HG03558 (cell line): ENCODE data around the gene IFNA13.
A peak's percentile ranks its signal among the peaks of the same experiment; 100 is the strongest.
"Not testable (repeated sequence)": the region's sequence is repeated elsewhere in the genome, so short reads cannot be mapped to it uniquely, and the experiment has no call there.

Experiments
- ATAC-seq: cut with Tn5 transposase; IDR thresholded peaks from one replicate; pipeline ENCODE4 v1.9.1; 2021; ENCODE audit warnings: moderate number of reproducible peaks; ENCODE audit not compliant: unreplicated experiment; ENCODE audit errors: extremely low read depth

Gene IFNA13

DNA sequence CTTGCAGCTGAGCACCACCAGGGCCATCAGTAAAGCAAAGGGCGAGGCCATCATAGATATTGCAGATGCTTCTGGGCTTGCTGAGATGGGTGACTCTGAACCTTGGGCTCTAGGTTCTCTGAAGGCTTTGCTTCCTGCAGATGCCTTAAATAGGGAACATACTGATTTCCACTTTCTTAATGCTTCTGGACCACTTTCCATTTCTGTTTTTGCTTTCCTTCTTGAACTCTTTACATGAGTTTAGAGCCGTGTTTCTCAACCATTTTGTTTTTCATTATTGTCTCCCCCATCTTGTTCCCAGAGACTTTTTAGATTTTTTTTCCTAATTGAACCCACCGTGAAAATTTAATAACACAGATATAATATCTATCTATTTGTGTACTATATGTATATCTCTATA is at the start of gene IFNA13:
IFNA13 (minus strand) TSS at position 101 of the 400 bp plus-strand sequence; CDS start at position 54, 47 bp downstream.
- ATAC-seq, result no peak

DNA sequence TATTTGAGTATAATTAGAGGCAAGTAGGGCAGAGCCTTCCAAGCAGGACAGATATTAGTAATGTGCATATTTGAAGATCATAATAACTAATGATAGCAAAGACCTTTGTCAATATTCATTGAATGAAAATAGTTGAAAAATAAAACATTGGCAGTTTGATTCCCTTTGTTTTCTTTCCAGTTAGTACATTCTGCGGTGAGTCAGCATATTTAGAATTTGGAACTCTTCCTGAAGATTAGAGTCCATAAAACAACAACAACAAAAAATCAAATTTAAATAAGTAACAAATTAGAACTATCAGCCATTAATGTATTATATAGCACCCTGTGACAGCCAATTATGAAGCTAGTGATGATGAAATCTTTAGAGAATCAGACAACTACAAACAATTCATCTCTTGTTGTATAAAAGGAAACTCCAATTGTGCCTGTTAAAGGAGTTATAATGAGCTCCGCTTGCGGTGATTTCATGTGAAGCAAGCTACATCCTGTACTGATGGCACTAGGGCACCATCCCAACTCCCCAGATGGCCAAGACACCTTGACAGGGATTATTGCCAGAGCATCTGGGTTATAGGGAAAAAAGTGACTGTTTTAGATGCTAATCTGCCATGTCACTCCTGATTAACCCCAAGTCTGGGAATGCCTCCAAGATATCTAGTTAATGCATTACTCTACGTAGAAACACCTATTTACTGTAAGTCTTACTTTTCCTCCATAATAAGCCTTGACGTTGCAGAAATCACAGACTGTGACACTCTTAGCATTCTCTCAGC is 47.8 kb upstream of the IFNA13 start:
- ATAC-seq, result no peak

DNA sequence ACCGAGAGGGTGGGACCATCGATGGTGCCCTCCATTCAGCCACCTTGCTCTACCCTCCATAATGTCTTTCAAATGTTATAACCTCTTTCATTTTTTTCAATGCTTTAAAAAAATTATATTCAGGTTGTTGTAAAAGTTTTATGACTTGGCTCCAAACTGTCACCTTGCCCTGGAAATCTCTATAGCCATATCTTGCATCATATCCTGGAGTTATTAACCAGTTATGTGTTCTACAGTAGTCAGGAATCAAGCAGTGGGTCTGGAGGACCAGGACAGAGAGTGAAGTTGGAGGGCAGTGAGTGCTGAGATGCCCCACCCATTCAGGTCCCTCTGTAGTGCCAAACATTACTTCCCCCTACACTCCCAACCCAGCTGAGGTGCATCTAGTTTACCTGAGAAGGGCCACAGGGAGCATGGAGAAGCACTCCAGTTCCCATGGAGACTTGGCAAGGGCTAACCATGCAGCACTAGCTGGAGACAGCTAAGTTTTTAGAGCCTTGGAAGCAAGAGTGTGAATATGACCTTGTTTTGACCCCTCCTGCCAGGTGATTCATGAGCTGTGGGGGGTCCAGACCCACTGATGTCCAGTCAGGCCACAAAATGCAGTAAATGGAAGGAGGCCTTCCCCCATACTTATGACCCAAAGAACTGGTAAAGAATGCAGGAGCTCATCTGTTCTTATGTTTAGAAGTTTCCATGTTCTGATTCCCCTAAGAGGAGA is 46.5 kb upstream of the IFNA13 start:
- ATAC-seq, result no peak

DNA sequence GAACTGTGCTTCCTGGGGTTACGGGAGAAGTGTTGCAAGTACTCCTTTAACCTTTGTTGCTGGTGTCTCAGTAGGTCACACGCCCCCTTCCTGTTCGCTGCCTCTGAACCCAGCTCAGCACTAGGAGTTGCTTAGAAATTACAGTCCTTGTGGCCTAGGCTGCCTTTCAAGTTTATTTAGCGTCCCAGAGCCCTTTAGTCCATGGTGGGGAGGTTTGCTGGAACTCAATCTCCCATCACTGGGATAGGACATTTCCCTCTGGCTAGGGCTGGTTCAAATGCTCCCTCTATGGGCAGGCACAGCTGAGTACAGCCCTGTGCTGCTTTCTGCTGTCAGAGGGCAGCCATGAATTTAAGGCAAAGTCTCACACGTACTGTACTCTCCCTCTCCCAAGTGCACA is 45.8 kb upstream of the IFNA13 start:
- ATAC-seq, result no peak

DNA sequence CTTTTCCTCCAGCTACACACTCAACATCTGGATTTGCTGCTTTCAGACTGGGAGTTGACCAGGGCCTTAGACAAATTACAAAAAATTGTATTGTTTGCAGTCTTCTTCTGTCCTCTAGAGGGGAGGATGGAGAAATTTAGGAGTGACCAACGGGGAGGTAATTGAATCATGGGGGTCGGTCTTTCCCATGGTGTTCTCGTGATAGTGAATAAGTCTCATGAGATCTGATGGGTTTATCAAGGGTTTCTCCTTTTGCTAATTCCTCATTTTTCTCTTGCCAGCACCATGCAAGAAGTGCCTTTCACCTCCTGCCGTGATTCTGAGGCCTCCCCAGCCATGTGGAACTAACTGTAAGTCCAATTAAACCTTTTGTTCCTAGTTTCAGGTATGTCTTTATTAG is 45.3 kb upstream of the IFNA13 start:
- ATAC-seq, result no peak

DNA sequence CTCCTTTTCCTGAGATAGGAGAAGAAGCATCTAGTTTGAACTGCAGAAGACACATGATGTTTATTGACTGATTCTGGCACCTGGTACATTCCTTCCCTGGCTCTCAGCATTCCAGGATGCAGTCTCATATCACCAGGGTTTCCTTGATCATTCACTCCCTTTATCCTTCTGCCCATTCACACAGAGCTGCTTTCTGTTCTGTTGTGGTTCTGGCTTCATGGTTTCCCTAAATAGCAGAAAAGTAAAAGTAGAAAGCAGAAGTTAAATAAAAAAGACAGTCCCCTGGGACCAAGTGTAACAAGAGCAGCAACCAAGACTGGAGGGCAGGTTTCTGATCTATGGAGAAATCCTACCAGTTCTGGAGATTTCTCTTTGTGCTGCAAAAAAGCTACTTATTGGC is 44.2 kb upstream of the IFNA13 start:
- no peak for ATAC-seq

DNA sequence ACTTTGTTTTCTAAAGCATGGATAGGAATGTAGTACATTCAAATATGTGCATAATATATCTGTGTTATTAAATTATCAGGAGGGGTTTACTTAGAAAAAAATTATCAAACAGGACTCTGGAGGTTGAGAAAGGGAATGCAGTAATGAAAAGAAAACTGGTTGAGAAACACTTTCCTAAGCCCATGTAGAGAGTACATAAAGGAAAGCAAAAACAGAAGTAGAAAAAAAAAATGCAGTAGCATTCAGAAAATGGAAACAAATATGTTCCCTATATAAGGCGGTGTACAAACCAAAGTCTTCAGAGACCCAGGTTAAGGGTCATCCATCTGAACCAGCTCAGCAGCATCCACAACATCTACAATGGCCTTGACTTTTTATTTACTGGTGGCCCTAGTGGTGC is 41.0 kb upstream of the IFNA13 start, which contains the start of gene IFNA8:
IFNA8 (plus strand) TSS at position 301 of the 400 bp plus-strand sequence; CDS start at position 361, 60 bp downstream.
- ATAC-seq, result no peak

DNA sequence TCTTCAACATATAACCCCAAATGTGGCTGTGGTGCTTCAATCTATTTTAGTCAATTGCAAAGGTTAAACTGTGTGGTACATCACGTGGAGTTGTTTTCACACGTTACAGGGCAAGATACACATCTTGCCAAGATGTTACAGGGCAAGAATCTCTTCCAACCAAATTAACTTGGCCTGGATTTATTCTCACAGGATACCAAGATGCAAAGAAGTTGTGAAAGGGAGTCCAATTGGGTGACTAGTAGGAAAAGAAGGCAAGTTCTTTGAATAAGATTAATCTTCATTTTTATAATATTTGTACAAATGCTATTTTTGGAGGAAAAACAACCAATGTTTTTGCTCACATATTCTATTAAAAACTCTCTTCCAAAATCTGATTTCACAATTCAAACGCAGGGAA is 36.3 kb upstream of the IFNA13 start:
- ATAC-seq, result no peak

DNA sequence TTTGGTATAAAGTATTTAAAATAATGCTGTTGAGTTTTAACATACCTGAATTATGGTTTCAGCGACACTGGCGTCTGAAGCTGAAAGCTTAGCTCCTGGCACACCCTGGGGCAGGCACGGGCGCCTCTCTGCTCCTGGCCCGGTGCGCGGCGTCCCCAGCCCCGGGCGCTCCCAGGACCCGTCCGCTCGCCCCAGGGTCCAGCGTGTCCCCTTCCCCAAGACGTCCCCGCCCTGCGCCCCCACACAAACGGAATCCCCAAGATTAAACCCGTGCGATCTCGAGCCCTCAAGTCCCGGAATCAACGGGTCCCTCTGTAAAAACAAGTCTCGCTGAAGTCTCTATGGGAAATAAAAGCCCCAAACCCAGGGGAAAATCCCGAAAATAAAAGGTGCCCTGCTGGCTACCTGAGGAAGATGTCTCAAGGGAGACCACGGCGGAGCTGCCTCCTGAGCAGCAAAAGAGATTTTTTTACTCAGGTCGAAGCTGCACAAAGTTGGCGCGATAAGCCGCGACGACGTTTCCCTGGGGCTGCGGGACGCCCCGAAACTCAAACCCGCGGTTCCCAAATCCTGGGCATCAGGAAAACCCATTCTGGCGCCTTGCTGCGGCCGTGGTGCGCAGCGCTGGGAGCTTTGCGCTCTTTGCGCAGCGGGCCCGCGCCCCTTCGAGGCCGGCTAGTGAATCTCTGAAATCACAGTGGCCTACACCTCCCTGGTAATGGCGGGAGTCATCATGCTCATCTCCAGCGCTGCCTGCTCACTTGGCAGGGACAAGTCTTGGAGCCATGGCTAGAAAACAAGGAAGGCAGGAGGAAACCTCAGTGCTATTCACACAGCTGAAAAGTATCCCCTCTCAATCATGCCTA is 34.8 kb upstream of the IFNA13 start:
- no peak for ATAC-seq

DNA sequence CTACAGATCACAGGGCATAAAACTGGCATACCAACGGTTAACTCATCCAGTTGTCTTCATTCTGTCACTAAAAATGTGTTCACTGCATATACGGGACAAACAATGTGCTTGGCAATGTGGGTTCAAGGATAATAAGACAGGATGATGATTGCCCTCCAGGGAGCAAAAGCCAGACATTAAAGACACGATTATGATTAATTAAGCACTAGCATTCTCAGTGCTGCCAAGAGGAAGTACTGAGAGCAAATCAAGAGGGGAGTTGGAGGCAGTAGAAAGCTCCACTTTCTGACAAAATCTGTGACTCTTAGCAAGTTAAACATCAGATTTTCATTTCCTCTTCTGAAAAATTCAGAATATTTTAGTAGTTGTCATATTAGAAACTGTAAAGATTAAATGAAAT is 32.1 kb upstream of the IFNA13 start:
- no peak for ATAC-seq

DNA sequence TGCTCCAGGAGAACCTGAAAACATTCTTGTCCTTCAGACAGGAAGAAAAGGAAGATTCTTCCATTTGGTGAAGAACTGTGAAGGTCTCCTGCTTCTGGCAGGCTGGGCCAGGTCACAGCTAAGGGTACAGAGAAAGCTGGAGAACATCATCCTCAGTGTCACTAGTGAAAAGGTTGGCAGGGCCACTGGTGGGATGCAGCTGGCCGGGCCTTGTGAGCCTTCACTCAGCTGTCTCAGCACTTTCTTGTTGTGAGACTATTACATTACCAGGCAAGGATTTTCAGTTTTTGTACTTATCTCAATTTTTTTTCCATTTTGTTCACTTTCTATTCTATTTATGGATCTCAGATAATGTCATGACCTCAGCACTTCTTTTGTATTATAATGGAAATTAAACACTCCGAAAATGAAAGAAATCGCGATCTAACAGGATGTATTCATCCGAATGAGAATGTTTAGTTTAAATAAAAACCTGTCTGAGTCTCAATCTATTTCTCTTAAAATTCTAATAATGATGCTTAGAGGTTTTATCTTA is 31.2 kb upstream of the IFNA13 start:
- ATAC-seq, result no peak

DNA sequence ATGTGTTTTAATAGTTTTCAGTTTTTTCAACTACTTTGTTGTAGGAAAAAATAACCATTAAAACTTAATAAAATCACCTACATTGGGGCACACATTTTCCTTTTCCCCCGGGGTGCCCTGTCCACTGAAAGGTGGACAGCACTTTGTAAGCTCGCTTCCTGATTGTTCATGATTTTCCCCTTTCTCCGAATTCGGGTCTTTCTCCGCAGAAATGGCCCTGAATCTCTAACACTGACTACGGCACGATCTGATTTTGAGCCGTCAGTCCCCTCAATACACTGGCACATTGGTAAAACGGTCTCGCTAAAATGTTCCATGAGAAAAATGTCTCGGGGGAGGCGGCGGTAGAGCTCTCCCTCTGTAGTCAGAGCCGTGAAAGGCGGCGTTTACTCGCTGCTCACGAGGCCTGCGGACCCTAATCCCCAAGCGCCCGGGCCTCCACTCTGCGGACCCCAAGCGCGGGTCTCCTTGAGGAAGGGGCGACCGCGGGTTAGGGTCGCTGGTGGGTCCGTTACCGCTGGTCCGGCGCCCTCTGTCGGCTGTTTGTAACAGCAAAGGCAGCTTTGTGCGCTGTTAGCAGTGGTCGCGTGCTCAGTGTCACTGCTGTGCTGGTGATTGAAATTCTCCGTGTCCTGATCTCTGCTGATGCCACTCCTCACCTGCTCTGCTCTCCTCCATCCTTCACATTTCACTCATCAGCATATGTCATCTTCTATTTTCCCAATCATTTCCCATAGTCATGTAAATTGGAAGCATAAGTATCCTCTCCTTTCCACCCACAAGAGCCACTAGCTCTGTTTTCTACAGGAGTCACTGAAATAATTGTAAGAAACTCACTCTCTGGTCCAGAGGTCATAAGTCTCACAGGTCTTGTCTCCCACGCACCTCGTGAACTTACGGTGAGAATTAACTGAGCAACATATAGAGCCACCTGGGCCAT is 28.2 kb upstream of the IFNA13 start:
- ATAC-seq, result no peak

DNA sequence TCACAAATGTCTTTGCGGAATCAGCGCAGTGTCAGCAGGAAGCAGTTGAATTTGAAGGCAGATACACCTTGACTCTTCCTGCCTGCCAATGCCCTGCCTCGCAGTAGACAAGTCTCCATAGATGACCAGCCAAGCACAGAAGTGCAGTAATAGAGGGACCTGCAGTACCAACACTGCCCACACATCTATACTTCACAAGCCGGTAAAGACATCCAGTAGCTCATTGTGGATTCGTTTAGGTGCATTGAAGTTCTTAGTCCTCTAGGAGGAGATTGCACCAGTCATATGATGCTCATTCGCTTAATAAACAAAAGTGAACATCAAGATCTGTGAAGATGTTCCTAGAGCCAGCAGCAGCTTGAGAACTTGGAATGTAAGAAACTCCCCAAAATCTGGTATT is 24.4 kb upstream of the IFNA13 start:
- ATAC-seq, result peak; percentile 85

DNA sequence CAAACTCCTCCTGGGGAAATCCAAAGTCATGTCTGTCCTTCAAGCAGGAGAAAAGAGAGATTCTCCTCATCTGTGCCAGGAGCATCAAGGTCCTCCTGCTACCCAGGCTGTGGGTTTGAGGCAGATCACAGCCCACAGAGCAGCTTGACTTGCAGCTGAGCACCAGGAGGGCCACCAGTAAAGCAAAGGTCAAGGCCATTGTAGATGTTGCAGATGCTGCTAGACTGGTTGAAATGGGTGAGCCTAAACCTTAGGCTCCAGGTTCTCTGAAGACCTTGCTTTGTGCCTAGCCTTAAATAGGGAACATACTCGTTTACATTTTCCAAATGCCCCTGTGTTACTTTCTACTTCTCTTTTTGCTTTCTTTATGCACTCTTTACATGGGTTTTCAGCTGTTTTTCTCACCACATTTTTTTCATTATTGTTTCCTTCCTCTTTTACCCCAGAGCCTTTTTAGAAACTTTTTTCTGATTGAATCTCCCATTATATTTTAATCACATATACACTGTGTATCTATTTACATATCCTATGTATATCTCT is 17.3 kb upstream of the IFNA13 start, which contains the start of gene IFNA2:
IFNA2 (minus strand) TSS at position 268 of the 540 bp plus-strand sequence; CDS start at position 199, 69 bp downstream.
- ATAC-seq, result no peak

DNA sequence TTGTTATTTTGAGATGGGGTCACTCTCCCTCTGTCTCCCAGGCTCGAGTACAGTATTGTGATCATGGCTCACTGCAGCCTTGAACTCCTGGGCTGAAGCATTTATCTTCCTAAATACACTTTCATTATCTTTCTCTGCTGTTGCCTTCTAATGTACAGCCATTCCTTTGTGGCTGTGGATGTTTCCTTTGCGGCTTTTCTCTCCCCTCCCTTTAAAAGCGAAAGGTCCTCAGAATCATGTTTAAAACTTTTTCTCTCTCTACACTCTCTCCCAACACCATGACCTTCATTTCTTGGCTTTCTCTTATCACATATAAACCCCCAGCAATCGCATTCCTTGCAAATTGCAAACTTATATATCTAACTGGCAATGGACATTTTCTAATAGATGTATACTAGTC is 15.8 kb upstream of the IFNA13 start:
- ATAC-seq, result no peak

DNA sequence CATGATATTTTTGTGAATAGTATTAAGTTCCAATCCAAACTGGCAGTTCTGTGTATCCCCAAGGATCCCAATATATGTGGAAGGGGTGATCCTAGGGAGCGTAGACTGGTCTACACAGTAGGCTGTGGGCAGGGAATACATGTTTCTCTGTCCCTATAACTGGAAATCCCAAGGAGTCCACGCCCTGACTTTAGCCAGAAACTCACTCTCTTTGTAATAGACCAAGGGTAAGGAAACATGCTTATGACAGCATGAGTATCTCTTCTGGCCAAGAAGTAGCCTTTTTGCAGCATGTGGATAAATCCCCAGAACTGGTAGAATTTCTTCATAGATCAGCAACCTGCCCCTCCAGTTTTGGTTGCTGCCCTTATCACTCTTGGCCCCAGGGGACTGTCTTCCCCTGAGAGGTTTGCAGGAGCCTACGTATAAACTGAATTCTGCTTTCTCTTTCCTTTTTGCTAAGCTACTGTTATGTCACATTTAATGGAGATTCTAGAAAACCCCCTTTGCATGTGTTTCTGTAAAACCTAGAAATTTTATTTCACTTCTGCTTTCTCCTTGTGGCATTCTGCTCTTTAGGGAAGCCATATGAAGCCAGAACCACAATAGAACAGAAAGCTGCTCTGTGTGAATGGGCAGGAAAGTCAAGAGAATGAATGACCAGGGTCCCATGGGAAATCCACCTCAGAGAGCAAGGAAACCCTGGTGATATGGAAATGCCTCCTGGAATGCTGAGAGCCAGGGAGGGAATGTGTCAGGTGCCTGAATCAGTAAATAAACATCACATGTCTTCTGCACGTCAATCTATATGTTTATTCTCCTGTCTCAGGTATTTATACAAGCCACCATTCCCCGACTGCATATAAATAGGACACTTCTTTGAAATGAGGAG is 13.8 kb upstream of the IFNA13 start:
- peak; percentile 99 for ATAC-seq

DNA sequence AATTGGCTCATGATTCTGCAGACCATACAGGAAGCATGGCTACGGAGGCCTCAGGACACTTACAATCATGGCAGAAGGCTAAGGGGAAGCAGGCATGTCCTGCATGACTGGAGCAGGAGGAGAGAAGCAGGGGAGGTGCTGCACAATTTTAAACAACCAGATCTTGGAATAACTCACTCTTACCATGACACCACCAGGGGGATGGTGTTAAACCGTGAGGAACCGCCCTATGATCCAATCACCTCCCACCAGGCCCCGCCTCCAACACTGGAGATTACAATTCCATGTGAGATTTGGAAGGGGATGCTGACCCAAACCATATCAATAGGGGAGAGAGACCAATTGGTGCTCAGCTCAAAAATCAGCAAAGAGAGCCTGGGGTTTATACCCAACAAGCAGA is 3.6 kb upstream of the IFNA13 start:
- ATAC-seq, result not testable (repeated sequence)

DNA sequence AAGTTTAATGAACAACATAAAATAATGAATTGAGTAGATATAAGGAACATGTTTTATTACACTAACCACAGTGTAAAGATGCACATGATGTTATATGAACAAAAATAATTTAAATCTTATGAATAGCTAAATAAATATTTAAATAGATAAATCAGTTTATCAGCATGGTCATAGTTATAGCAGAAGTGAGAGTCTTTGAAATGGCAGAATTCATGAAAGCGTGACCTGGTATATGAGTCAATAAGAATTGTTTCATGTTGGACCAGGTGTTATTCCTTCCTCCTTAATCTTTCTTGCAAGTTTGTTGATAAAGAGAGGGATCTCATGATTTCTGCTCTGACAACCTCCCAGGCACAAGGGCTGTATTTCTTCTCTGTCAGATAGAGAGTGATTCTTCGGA is 688 bp downstream of the IFNA13 start:
- ATAC-seq, result peak; percentile 79
